ENCODE results near the gene KIAA1614.

The KIAA1614 gene

GRCh38 chr1:180899262-180899661, 13.4 kb upstream of the KIAA1614 start:
- H3K4me1 ChIP-seq (ENCODE audit: insufficient read depth, low read length): peaks cover 17% of the 10 kb centered on the region
- H3K9ac ChIP-seq (ENCODE audit: low read depth, low read length): no peak overlapping the region
- H3K9me3 ChIP-seq (ENCODE audit: control insufficient read depth, insufficient read depth, low read length): no peaks in the 10 kb centered on the region
- no peaks in the 10 kb centered on the region for H3K36me3 ChIP-seq (ENCODE audit: insufficient read depth, low read length)

- Histone ChIP-seq H3K4me1 (ENCODE audit: insufficient read depth, low read length) (peaks cover 17% of the 10 kb centered on the region), H3K36me3 (ENCODE audit: insufficient read depth, low read length) (no peaks in the 10 kb centered on the region), H3K9me3 (ENCODE audit: control insufficient read depth, insufficient read depth, low read length) (no peaks in the 10 kb centered on the region), H3K9ac (ENCODE audit: low read depth, low read length) (no peak overlapping the region)
Measured at GRCh38 chr1:180901076-180901990, 11.4 kb upstream of the KIAA1614 start.

GRCh38 chr1:180902541-180902940, 10.2 kb upstream of the KIAA1614 start:
- Histone ChIP-seq H3K36me3 (ENCODE audit: insufficient read depth, low read length) (no peaks in the 10 kb centered on the region), H3K4me1 (ENCODE audit: insufficient read depth, low read length) (peaks cover 17% of the 10 kb centered on the region), H3K9ac (ENCODE audit: low read depth, low read length) (no peak overlapping the region), H3K9me3 (ENCODE audit: control insufficient read depth, insufficient read depth, low read length) (no peaks in the 10 kb centered on the region)

GRCh38 chr1:180905927-180906326, 6.8 kb upstream of the KIAA1614 start:
- Histone ChIP-seq H3K36me3 (ENCODE audit: insufficient read depth, low read length) (no peaks in the 10 kb centered on the region), H3K9ac (ENCODE audit: low read depth, low read length) (no peak overlapping the region), H3K4me1 (ENCODE audit: insufficient read depth, low read length) (no peaks in the 10 kb centered on the region), H3K9me3 (ENCODE audit: control insufficient read depth, insufficient read depth, low read length) (no peaks in the 10 kb centered on the region)

GRCh38 chr1:180906511-180906910, 6.2 kb upstream of the KIAA1614 start:
- H3K36me3 ChIP-seq (ENCODE audit: insufficient read depth, low read length): no peaks in the 10 kb centered on the region

DNA sequence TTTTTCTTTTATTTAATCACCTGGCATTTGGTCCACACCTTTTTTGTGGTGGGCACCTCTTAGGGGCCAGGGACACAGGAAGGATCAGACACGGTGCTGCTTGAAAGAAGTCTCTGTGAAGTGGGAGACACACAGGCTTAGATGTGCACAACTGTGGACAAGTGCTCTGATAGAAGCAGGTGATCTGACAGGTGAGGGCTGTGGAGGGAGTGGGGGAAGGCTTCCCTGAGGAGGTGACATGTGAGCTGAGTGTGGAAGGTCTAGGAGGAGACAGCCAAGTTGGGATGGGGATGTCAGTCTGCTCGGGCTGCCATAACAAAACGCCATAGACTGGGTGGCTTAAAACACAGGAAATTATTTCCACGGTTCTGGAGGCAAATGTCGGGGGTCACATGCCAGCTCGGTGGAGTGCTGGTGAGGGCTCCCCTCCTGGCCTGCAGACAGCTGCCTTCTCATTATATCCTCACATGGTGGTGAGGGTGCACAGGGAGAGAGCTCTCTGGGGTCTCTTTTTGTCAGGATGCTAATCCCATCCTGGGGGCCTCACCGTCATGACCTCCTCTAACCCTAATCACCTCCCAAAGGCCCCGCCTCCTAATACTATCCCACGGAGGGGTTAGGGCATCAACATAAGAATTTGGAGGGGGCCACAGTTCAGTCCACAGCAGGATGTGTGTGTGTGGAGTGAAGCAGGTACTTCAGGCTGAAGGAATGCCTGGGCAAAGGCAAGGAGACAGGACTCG, 5.2 kb upstream of the KIAA1614 start:
- H3K9me3 ChIP-seq (ENCODE audit: control insufficient read depth, insufficient read depth, low read length): no peaks in the 10 kb centered on the region
- H3K4me1 ChIP-seq (ENCODE audit: insufficient read depth, low read length): no peaks in the 10 kb centered on the region
- H3K9ac ChIP-seq (ENCODE audit: low read depth, low read length): no peak overlapping the region
- no peaks in the 10 kb centered on the region for H3K36me3 ChIP-seq (ENCODE audit: insufficient read depth, low read length)

More at GRCh38 chr1:180906511-180906910, 6.2 kb upstream of the KIAA1614 start:
- H3K4me1 ChIP-seq (ENCODE audit: insufficient read depth, low read length): no peaks in the 10 kb centered on the region
- H3K9ac ChIP-seq (ENCODE audit: low read depth, low read length): no peak overlapping the region
- H3K9me3 ChIP-seq (ENCODE audit: control insufficient read depth, insufficient read depth, low read length): no peaks in the 10 kb centered on the region

DNA sequence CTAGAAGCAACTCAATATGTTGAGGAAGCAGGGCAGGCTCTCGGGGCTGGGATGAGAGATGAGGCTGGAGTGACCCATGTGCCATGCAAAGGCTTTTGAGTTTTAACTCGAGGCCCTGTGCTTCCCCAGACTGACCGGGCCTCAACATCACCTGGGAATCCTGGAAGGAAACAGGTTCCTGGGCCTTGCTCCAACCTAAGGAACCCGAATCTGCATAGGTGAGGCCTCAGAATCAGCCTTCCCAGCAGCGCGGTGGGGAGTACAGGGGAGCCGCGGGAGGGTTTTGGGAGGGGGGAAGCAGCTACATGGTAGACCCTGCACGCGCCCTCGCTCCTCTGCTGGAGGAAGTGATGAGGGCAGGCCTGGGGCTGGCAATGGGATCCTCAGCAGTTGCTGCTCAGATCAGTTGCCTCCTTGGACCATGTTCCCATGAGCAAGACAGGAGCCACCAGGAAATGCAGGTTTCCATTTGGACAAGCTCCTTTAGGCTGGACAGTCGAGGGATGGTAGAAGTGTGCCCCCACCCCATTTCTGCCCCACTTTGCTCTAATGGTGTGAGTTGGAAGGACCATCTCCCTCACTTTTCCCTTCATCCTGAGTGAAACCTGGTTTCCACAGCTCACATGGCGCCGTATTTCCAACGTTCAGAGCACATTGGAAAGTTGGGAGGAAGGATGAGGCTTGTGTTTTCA, 4.5 kb upstream of the KIAA1614 start:
- Histone ChIP-seq H3K9me3 (ENCODE audit: control insufficient read depth, insufficient read depth, low read length) (no peaks in the 10 kb centered on the region), H3K4me1 (ENCODE audit: insufficient read depth, low read length) (no peaks in the 10 kb centered on the region), H3K36me3 (ENCODE audit: insufficient read depth, low read length) (no peaks in the 10 kb centered on the region), H3K9ac (ENCODE audit: low read depth, low read length) (no peak overlapping the region)

DNA sequence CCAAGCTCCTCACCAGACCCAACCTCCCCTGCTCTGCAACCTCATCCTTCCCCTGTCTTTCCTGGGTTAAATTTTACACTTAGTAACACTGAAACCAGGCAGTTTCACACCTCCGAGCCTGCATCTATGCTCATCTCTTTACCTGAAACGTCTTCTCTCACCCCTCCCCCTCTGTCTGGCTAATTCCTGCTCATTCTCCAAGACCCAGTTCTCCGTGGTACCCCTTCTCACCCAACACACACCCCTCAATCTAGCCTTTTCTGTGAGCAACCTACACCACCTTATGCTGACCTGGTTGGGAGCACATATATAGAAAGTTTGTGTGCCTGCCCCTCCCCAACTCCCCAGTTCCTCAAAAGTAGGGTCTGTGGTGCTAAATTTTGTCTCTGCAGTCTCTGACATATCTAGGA, 3.7 kb upstream of the KIAA1614 start:
- H3K4me1 ChIP-seq (ENCODE audit: insufficient read depth, low read length): no peaks in the 10 kb centered on the region
- no peaks in the 10 kb centered on the region for H3K36me3 ChIP-seq (ENCODE audit: insufficient read depth, low read length)
- H3K9me3 ChIP-seq (ENCODE audit: control insufficient read depth, insufficient read depth, low read length): no peaks in the 10 kb centered on the region
- no peak overlapping the region for H3K9ac ChIP-seq (ENCODE audit: low read depth, low read length)

DNA sequence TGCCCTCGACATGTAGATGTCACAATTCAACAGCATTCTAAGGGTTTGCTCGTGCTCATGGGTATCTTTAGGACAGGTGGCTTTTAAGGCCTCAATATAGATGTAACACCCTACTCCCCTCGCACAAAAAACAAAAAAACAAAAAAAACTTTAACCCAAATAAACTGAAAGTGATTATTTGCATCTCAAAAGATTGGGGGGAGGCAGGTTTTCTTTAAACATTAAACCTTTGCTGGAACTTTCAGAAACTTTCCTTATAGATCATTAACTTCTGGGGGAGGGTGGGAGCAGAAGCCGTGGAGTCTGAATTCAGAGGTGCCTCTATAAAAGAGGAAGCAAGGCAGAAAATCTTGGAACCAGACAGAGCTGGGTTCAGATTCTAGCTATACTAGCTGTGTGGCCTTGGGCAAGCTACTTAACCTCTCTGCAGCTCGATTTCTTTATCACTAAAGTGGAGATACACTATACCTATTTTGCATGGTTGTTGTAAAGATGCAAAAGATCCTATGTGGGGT, 3.2 kb upstream of the KIAA1614 start:
- Histone ChIP-seq H3K9ac (ENCODE audit: low read depth, low read length) (no peak overlapping the region), H3K9me3 (ENCODE audit: control insufficient read depth, insufficient read depth, low read length) (no peaks in the 10 kb centered on the region), H3K4me1 (ENCODE audit: insufficient read depth, low read length) (no peaks in the 10 kb centered on the region), H3K36me3 (ENCODE audit: insufficient read depth, low read length) (no peaks in the 10 kb centered on the region)

GRCh38 chr1:180911640-180912191, 981 bp upstream of the KIAA1614 start:
- Histone ChIP-seq H3K36me3 (ENCODE audit: insufficient read depth, low read length) (no peaks in the 10 kb centered on the region), H3K9me3 (ENCODE audit: control insufficient read depth, insufficient read depth, low read length) (no peaks in the 10 kb centered on the region), H3K9ac (ENCODE audit: low read depth, low read length) (peak overlapping the region; percentile 93), H3K4me1 (ENCODE audit: insufficient read depth, low read length) (no peaks in the 10 kb centered on the region)

GRCh38 chr1:180912211-180912800, 391 bp upstream of the KIAA1614 start:
- peak overlapping the region; percentile 93 for H3K9ac ChIP-seq (ENCODE audit: low read depth, low read length)
- no peaks in the 10 kb centered on the region for H3K9me3 ChIP-seq (ENCODE audit: control insufficient read depth, insufficient read depth, low read length)
- H3K36me3 ChIP-seq (ENCODE audit: insufficient read depth, low read length): no peaks in the 10 kb centered on the region
- H3K4me1 ChIP-seq (ENCODE audit: insufficient read depth, low read length): no peaks in the 10 kb centered on the region

DNA sequence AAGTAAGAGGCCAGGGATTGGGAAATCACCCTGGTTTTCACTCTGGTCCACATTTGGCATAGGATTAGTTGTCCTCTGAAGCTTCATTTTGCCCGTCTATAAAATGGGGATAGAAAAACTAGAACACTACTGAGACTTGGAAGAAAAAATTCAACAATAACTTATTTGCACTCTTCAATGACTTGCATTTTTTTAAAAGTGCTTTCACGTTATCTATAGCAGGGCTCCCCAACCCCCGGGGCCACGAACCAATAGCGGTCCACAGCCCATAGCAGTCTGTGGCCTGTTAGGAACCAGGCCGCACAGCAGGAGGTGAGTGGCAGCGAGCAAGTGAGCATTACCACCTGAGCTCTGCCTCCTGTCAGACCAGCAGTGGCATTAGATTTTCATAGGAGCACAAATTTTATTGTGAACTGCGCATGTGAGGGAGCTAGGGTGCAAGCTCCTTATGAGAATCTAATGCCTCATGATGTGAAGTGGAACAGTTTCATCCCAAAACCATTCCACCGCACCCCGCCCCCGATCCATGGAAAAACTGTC, 2.8 kb downstream of the KIAA1614 start:
- H3K9ac ChIP-seq (ENCODE audit: low read depth, low read length): no peak overlapping the region
- H3K9me3 ChIP-seq (ENCODE audit: control insufficient read depth, insufficient read depth, low read length): no peaks in the 10 kb centered on the region
- no peaks in the 10 kb centered on the region for H3K4me1 ChIP-seq (ENCODE audit: insufficient read depth, low read length)
- no peaks in the 10 kb centered on the region for H3K36me3 ChIP-seq (ENCODE audit: insufficient read depth, low read length)

- no peak overlapping the region for H3K9ac ChIP-seq (ENCODE audit: low read depth, low read length)
- no peaks in the 10 kb centered on the region for H3K9me3 ChIP-seq (ENCODE audit: control insufficient read depth, insufficient read depth, low read length)
- H3K4me1 ChIP-seq (ENCODE audit: insufficient read depth, low read length): no peaks in the 10 kb centered on the region
Measured at GRCh38 chr1:180916012-180916770, 3.5 kb downstream of the KIAA1614 start.

More at GRCh38 chr1:180916012-180916770, 3.5 kb downstream of the KIAA1614 start:
- no peaks in the 10 kb centered on the region for H3K36me3 ChIP-seq (ENCODE audit: insufficient read depth, low read length)

Measured in ES-I3 (cell line).